ENCODE measurements around the gene AP3M1. TPM values are rescaled to one million over a fixed set of nuclear protein-coding genes. Genes with fewer than 3 reads are reported as not detected.
"Not testable (repeated sequence)": the region's sequence is repeated elsewhere in the genome, so short reads cannot be mapped to it uniquely, and the experiment has no call there.

AP3M1 gene, protein sequence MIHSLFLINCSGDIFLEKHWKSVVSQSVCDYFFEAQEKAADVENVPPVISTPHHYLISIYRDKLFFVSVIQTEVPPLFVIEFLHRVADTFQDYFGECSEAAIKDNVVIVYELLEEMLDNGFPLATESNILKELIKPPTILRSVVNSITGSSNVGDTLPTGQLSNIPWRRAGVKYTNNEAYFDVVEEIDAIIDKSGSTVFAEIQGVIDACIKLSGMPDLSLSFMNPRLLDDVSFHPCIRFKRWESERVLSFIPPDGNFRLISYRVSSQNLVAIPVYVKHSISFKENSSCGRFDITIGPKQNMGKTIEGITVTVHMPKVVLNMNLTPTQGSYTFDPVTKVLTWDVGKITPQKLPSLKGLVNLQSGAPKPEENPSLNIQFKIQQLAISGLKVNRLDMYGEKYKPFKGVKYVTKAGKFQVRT
- 43.3 TPM for polyA plus RNA-seq
- long read RNA-seq, donor 1, full-length matches to known transcripts = 5 of 5 reads
- long read RNA-seq, donor 1, partial matches to known transcripts = 0 of 5 reads
- long read RNA-seq, donor 1, other reads (novel, unspliced or antisense) = 0 of 5 reads
- long read RNA-seq, donor 2, full-length matches to known transcripts = 19 of 19 reads
- long read RNA-seq, donor 2, partial matches to known transcripts = 0 of 19 reads
- long read RNA-seq, donor 2, other reads (novel, unspliced or antisense) = 0 of 19 reads
- long read RNA-seq, donor 3 = 0 reads
- long read RNA-seq, donor 4, full-length matches to known transcripts = 1 of 1 reads
- long read RNA-seq, donor 4, partial matches to known transcripts = 0 of 1 reads
- long read RNA-seq, donor 4, other reads (novel, unspliced or antisense) = 0 of 1 reads
- long read RNA-seq, donor 5, full-length matches to known transcripts = 4 of 4 reads
- long read RNA-seq, donor 5, partial matches to known transcripts = 0 of 4 reads
- long read RNA-seq, donor 5, other reads (novel, unspliced or antisense) = 0 of 4 reads
- long read RNA-seq, donor 6, full-length matches to known transcripts = 10 of 10 reads
- long read RNA-seq, donor 6, partial matches to known transcripts = 0 of 10 reads
- long read RNA-seq, donor 6, other reads (novel, unspliced or antisense) = 0 of 10 reads
- long read RNA-seq, donor 7, full-length matches to known transcripts = 8 of 8 reads
- long read RNA-seq, donor 7, partial matches to known transcripts = 0 of 8 reads
- long read RNA-seq, donor 7, other reads (novel, unspliced or antisense) = 0 of 8 reads
- long read RNA-seq, donor 8, full-length matches to known transcripts = 16 of 16 reads
- long read RNA-seq, donor 8, partial matches to known transcripts = 0 of 16 reads
- long read RNA-seq, donor 8, other reads (novel, unspliced or antisense) = 0 of 16 reads
- long read RNA-seq, donor 9, full-length matches to known transcripts = 12 of 12 reads
- long read RNA-seq, donor 9, partial matches to known transcripts = 0 of 12 reads
- long read RNA-seq, donor 9, other reads (novel, unspliced or antisense) = 0 of 12 reads
- long read RNA-seq, donor 10, full-length matches to known transcripts = 10 of 10 reads
- long read RNA-seq, donor 10, partial matches to known transcripts = 0 of 10 reads
- long read RNA-seq, donor 10, other reads (novel, unspliced or antisense) = 0 of 10 reads
- long read RNA-seq, donor 11, full-length matches to known transcripts = 6 of 6 reads
- long read RNA-seq, donor 11, partial matches to known transcripts = 0 of 6 reads
- long read RNA-seq, donor 11, other reads (novel, unspliced or antisense) = 0 of 6 reads

GRCh38 chr10:74150204-74150989 lies at the start of gene AP3M1:
Gene AP3M1, minus strand, starts transcription at chr10:74150828. Its CDS starts 12,449 bp downstream, at chr10:74138379.
- Histone ChIP-seq H3K36me3 (ENCODE audit: control insufficient read depth, insufficient read depth, low read length) (peaks cover 2% of the 10 kb centered on the region), H3K4me1 (ENCODE audit: control insufficient read depth, insufficient read depth, low read length) (peaks cover 3% of the 10 kb centered on the region), H3K9me3 (ENCODE audit: control insufficient read depth, low read depth, low read length) (peaks cover 5% of the 10 kb centered on the region), H3K4me3 (ENCODE audit: low read length) (peak within 1 kb of the TSS; percentile 99), H3K27ac (ENCODE audit: low read length) (peak within 1 kb of the TSS; percentile 92), H3K27me3 (ENCODE audit: control insufficient read depth, insufficient read depth, low read length) (no peaks in the 10 kb centered on the region)
- WGBS (ENCODE audit: insufficient coverage, low lambda C conversion rate) = no CpG with 5 or more reads among the region's 32 CpGs
- DNase-seq = no peak

DNA sequence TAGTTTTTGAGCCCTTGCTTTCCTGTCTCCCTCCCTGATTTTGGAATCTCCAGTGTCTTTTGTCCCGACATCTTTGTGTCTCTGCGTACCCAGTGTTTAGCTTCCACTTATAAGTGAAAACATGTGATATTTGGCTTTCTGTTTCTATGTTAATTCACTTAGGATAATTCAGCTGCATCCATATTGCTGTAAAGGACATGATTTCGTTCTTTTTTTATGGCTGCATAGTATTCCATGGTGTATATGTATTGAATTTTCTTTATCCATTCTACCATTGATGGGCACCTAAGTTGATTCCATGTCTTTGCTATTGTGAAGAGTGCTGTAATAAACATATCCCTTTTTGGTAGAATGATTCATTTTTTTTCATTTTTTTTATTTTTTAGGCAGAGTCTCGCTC lies 48.7 kb upstream of the AP3M1 start:
- 100% methylated on average over 1 of the region's 4 CpGs for WGBS (ENCODE audit: insufficient coverage, low lambda C conversion rate)
- H3K36me3 ChIP-seq (ENCODE audit: control insufficient read depth, insufficient read depth, low read length) = peaks cover 3% of the 10 kb centered on the region
- H3K4me3 ChIP-seq (ENCODE audit: low read length) = no peak overlapping the region
- no peaks in the 10 kb centered on the region for H3K27me3 ChIP-seq (ENCODE audit: control insufficient read depth, insufficient read depth, low read length)
- no peak overlapping the region for H3K27ac ChIP-seq (ENCODE audit: low read length)
- DNase-seq = no peak
- no peaks in the 10 kb centered on the region for H3K9me3 ChIP-seq (ENCODE audit: control insufficient read depth, low read depth, low read length)
- no peaks in the 10 kb centered on the region for H3K4me1 ChIP-seq (ENCODE audit: control insufficient read depth, insufficient read depth, low read length)

GRCh38 chr10:74194999-74195398 lies 44.4 kb upstream of the AP3M1 start:
- no peak for DNase-seq
- WGBS (ENCODE audit: insufficient coverage, low lambda C conversion rate) = 66% methylated on average over 3 of the region's 3 CpGs
- no peak overlapping the region for H3K27ac ChIP-seq (ENCODE audit: low read length)

GRCh38 chr10:74194545-74194944 lies 43.9 kb upstream of the AP3M1 start:
- WGBS (ENCODE audit: insufficient coverage, low lambda C conversion rate) = 80% methylated on average over 3 of the region's 3 CpGs
- no peak overlapping the region for H3K4me3 ChIP-seq (ENCODE audit: low read length)

More at GRCh38 chr10:74194999-74195398, 44.4 kb upstream of the AP3M1 start:
- H3K4me3 ChIP-seq (ENCODE audit: low read length) = no peak overlapping the region
- H3K4me1 ChIP-seq (ENCODE audit: control insufficient read depth, insufficient read depth, low read length) = no peaks in the 10 kb centered on the region
- no peaks in the 10 kb centered on the region for H3K27me3 ChIP-seq (ENCODE audit: control insufficient read depth, insufficient read depth, low read length)
- H3K9me3 ChIP-seq (ENCODE audit: control insufficient read depth, low read depth, low read length) = no peaks in the 10 kb centered on the region
- no peaks in the 10 kb centered on the region for H3K36me3 ChIP-seq (ENCODE audit: control insufficient read depth, insufficient read depth, low read length)

DNA sequence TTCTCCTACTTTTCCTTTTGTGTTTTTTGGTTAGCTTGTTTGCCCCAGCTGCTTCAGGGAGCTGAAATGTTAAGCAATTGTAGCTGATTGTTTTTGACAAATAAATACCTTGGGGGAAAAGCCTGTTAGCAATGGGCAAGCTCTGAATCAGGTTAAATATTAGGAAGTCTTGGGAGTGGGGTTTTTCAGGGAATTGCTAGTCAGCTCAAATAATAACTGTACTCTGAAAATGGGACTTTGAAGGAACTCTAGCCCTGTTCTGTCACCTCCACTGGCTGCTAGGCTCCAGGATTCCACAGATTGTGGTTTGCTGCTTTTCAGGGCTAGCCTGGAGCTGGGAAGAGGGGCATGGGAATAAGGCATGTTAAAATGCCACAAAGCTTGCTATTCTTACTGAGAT lies 39.9 kb upstream of the AP3M1 start:
- Histone ChIP-seq H3K9me3 (ENCODE audit: control insufficient read depth, low read depth, low read length) (no peaks in the 10 kb centered on the region), H3K36me3 (ENCODE audit: control insufficient read depth, insufficient read depth, low read length) (no peaks in the 10 kb centered on the region), H3K4me1 (ENCODE audit: control insufficient read depth, insufficient read depth, low read length) (no peaks in the 10 kb centered on the region), H3K4me3 (ENCODE audit: low read length) (no peak overlapping the region), H3K27ac (ENCODE audit: low read length) (no peak overlapping the region), H3K27me3 (ENCODE audit: control insufficient read depth, insufficient read depth, low read length) (no peaks in the 10 kb centered on the region)
- no peak for DNase-seq

More at GRCh38 chr10:74194545-74194944, 43.9 kb upstream of the AP3M1 start:
- H3K36me3 ChIP-seq (ENCODE audit: control insufficient read depth, insufficient read depth, low read length) = no peaks in the 10 kb centered on the region
- H3K27me3 ChIP-seq (ENCODE audit: control insufficient read depth, insufficient read depth, low read length) = no peaks in the 10 kb centered on the region
- no peaks in the 10 kb centered on the region for H3K4me1 ChIP-seq (ENCODE audit: control insufficient read depth, insufficient read depth, low read length)
- H3K9me3 ChIP-seq (ENCODE audit: control insufficient read depth, low read depth, low read length) = no peaks in the 10 kb centered on the region
- no peak overlapping the region for H3K27ac ChIP-seq (ENCODE audit: low read length)
- no peak for DNase-seq

GRCh38 chr10:74189999-74190421 lies 39.4 kb upstream of the AP3M1 start:
- H3K36me3 ChIP-seq (ENCODE audit: control insufficient read depth, insufficient read depth, low read length) = no peaks in the 10 kb centered on the region
- no peak for DNase-seq
- no CpG with 5 or more reads among the region's 3 CpGs for WGBS (ENCODE audit: insufficient coverage, low lambda C conversion rate)

GRCh38 chr10:74188617-74189016 lies 38.0 kb upstream of the AP3M1 start:
- not testable (repeated sequence) for H3K4me1 ChIP-seq (ENCODE audit: control insufficient read depth, insufficient read depth, low read length); H3K9me3 ChIP-seq (ENCODE audit: control insufficient read depth, low read depth, low read length); H3K27me3 ChIP-seq (ENCODE audit: control insufficient read depth, insufficient read depth, low read length); DNase-seq; H3K27ac ChIP-seq (ENCODE audit: low read length); H3K4me3 ChIP-seq (ENCODE audit: low read length); H3K36me3 ChIP-seq (ENCODE audit: control insufficient read depth, insufficient read depth, low read length)
- WGBS (ENCODE audit: insufficient coverage, low lambda C conversion rate) = 100% methylated on average over 5 of the region's 13 CpGs

More at GRCh38 chr10:74189999-74190421, 39.4 kb upstream of the AP3M1 start:
- no peak overlapping the region for H3K27ac ChIP-seq (ENCODE audit: low read length)
- H3K9me3 ChIP-seq (ENCODE audit: control insufficient read depth, low read depth, low read length) = no peaks in the 10 kb centered on the region
- H3K4me1 ChIP-seq (ENCODE audit: control insufficient read depth, insufficient read depth, low read length) = no peaks in the 10 kb centered on the region
- H3K27me3 ChIP-seq (ENCODE audit: control insufficient read depth, insufficient read depth, low read length) = no peaks in the 10 kb centered on the region
- H3K4me3 ChIP-seq (ENCODE audit: low read length) = no peak overlapping the region

DNA sequence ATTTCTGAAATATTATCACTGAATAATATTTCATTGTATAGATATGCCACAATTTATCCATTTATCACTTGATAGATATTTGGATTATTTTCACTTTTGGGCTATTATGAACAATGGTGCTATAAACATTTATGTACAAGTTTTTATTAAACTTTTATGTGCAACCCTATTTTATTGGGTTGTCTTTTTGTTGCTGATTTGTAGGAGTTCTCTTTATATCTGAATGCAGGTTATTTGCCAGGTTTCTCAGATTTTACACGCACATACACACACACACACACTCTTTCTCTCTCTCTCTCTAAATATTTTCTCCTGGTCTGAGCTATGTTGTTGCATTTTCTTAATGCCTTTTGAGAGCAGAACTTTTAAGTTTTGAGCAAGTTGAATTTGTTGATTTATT lies 36.6 kb upstream of the AP3M1 start:
- no peaks in the 10 kb centered on the region for H3K27me3 ChIP-seq (ENCODE audit: control insufficient read depth, insufficient read depth, low read length)
- H3K9me3 ChIP-seq (ENCODE audit: control insufficient read depth, low read depth, low read length) = no peaks in the 10 kb centered on the region
- no peak for DNase-seq
- no peaks in the 10 kb centered on the region for H3K4me1 ChIP-seq (ENCODE audit: control insufficient read depth, insufficient read depth, low read length)
- WGBS (ENCODE audit: insufficient coverage, low lambda C conversion rate) = 100% methylated on average over 1 of the region's 1 CpG
- H3K27ac ChIP-seq (ENCODE audit: low read length) = no peak overlapping the region
- H3K36me3 ChIP-seq (ENCODE audit: control insufficient read depth, insufficient read depth, low read length) = no peaks in the 10 kb centered on the region
- no peak overlapping the region for H3K4me3 ChIP-seq (ENCODE audit: low read length)

DNA sequence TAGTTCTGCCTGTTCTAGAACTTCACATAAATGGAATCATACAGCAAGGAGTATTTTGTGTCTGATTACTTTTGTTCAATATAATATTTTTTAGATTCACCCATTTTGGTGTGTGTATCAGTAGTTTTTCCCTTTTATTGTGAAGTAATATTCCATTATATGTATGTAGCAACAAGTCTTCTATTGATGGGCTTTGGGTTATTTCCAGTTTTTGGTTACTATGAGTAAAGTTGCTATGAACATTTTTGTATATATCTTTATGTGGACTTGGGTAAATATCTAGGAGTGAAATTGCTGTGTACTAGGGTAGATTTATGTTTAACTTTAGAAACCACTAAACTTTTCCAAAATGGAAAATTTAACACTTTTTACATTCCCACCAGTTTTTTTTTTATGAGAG lies 36.0 kb upstream of the AP3M1 start:
- no peaks in the 10 kb centered on the region for H3K27me3 ChIP-seq (ENCODE audit: control insufficient read depth, insufficient read depth, low read length)
- no peaks in the 10 kb centered on the region for H3K4me1 ChIP-seq (ENCODE audit: control insufficient read depth, insufficient read depth, low read length)
- no peaks in the 10 kb centered on the region for H3K36me3 ChIP-seq (ENCODE audit: control insufficient read depth, insufficient read depth, low read length)
- H3K9me3 ChIP-seq (ENCODE audit: control insufficient read depth, low read depth, low read length) = no peaks in the 10 kb centered on the region
- H3K27ac ChIP-seq (ENCODE audit: low read length) = no peak overlapping the region
- DNase-seq = no peak
- no peak overlapping the region for H3K4me3 ChIP-seq (ENCODE audit: low read length)
